Activated T-cell treated with anti-CD3 and anti-CD28 coated beads for 24 hours (primary cell): ENCODE measurements around the gene PPP6R1.
"Not testable (repeated sequence)": the region's sequence is repeated elsewhere in the genome, so short reads cannot be mapped to it uniquely, and the experiment has no call there.

Experiments
- DNase-seq: peaks from one replicate; pipeline ENCODE4 v3.0.0-alpha.2; 2020; ENCODE audit warnings: low read depth

PPP6R1 gene

GRCh38 chr19:55224679-55225414 is 34.0 kb downstream of the PPP6R1 start:
- DNase-seq = not testable (repeated sequence)

- no peak for DNase-seq
These were observed 34.7 kb downstream of the PPP6R1 start for GRCh38 chr19:55224038-55224665.

- no peak for DNase-seq
These were observed 35.4 kb downstream of the PPP6R1 start for GRCh38 chr19:55223291-55224037.

- DNase-seq = no peak
These were observed 38.3 kb downstream of the PPP6R1 start for GRCh38 chr19:55220525-55220924.

- peak; percentile 57 for DNase-seq
These were observed 42.2 kb downstream of the PPP6R1 start for GRCh38 chr19:55216461-55217198.

GRCh38 chr19:55213547-55213946 is 45.3 kb downstream of the PPP6R1 start:
- no peak for DNase-seq

GRCh38 chr19:55212447-55212846 is 46.4 kb downstream of the PPP6R1 start:
- peak; percentile 15 for DNase-seq

GRCh38 chr19:55209693-55210472 is 48.9 kb downstream of the PPP6R1 start:
- DNase-seq = no peak

GRCh38 chr19:55208880-55209692 is 49.7 kb downstream of the PPP6R1 start, which contains the start of gene PTPRH:
Gene PTPRH (minus strand): TSS chr19:55209501. CDS start chr19:55209433, 68 bp downstream.
- no peak for DNase-seq

- DNase-seq = peak; percentile 32
These were observed 51.9 kb downstream of the PPP6R1 start for GRCh38 chr19:55206664-55207500.

- DNase-seq = not testable (repeated sequence)
These were observed 56.6 kb downstream of the PPP6R1 start for GRCh38 chr19:55202199-55202598.

GRCh38 chr19:55199620-55200204 is 59.1 kb downstream of the PPP6R1 start:
- DNase-seq = no peak

- no peak for DNase-seq
These were observed 60.2 kb downstream of the PPP6R1 start for GRCh38 chr19:55198651-55199050.

GRCh38 chr19:55197528-55197927 is 61.3 kb downstream of the PPP6R1 start:
- no peak for DNase-seq

GRCh38 chr19:55196803-55197202 is 62.0 kb downstream of the PPP6R1 start:
- no peak for DNase-seq

- no peak for DNase-seq
These were observed 65.3 kb downstream of the PPP6R1 start for GRCh38 chr19:55193481-55193880.

- no peak for DNase-seq
These were observed 69.4 kb downstream of the PPP6R1 start for GRCh38 chr19:55189403-55189835.

- DNase-seq = no peak
These were observed 70.2 kb downstream of the PPP6R1 start for GRCh38 chr19:55188625-55189024.

GRCh38 chr19:55186080-55186479 is 72.7 kb downstream of the PPP6R1 start:
- DNase-seq = no peak
